Activated CD8-positive, alpha-beta memory T cell treated with anti-CD3 and anti-CD28 coated beads for 24 hours (primary cell): ENCODE measurements around the gene BCAR1.
"Not testable (repeated sequence)": the region's sequence is repeated elsewhere in the genome, so short reads cannot be mapped to it uniquely, and the experiment has no call there.

Experiments
- DNase-seq: peaks from one replicate; pipeline ENCODE4 v3.0.0-alpha.2; 2020

The BCAR1 gene, protein sequence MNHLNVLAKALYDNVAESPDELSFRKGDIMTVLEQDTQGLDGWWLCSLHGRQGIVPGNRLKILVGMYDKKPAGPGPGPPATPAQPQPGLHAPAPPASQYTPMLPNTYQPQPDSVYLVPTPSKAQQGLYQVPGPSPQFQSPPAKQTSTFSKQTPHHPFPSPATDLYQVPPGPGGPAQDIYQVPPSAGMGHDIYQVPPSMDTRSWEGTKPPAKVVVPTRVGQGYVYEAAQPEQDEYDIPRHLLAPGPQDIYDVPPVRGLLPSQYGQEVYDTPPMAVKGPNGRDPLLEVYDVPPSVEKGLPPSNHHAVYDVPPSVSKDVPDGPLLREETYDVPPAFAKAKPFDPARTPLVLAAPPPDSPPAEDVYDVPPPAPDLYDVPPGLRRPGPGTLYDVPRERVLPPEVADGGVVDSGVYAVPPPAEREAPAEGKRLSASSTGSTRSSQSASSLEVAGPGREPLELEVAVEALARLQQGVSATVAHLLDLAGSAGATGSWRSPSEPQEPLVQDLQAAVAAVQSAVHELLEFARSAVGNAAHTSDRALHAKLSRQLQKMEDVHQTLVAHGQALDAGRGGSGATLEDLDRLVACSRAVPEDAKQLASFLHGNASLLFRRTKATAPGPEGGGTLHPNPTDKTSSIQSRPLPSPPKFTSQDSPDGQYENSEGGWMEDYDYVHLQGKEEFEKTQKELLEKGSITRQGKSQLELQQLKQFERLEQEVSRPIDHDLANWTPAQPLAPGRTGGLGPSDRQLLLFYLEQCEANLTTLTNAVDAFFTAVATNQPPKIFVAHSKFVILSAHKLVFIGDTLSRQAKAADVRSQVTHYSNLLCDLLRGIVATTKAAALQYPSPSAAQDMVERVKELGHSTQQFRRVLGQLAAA

GRCh38 chr16:75251280-75252048 is at the start of gene BCAR1:
Gene BCAR1 (minus strand): TSS chr16:75251624. CDS start chr16:75251482, 142 bp downstream.
- DNase-seq = no peak

DNA sequence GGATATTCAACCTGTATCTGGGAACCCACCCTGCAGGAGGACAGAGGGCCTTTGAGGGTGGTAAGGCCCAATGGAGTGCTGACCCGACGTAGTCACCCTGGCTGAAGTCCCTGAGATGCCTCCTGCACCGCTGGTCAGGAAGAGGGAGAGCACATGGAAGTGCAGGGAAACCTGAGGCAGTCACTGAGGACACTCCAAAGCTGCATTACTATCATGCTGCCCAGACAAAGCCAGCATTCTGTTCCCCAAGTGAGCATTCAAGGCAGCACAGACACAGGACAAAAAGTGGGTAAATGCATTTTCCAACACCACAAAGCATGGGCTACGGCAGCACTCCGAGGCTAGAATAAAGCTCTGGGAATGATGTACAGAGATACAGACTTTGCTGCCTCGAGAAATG is 46.8 kb upstream of the BCAR1 start:
- DNase-seq = no peak

- DNase-seq = no peak
These were observed 45.2 kb upstream of the BCAR1 start for GRCh38 chr16:75296606-75297005.

- DNase-seq = no peak
These were observed 43.5 kb upstream of the BCAR1 start for GRCh38 chr16:75294773-75295459.

DNA sequence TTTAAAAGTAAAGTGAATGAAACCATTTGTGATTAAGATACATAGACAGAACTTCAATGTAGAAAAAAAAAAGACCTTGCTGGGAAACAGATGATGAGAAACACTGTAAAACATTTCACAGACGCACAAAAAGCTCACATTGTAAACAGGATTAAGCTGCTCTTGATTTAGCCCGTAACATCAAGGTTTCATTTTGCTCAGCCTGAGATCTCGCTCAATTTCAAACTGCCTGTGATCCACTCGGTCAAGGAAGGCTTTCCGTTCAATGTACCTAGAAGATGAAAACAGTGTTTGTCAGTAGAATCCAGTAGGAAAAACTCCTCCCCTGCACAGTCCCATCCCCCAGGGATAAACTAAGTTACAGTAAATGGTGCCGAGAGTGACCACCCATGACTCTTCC is 42.3 kb upstream of the BCAR1 start:
- no peak for DNase-seq

DNA sequence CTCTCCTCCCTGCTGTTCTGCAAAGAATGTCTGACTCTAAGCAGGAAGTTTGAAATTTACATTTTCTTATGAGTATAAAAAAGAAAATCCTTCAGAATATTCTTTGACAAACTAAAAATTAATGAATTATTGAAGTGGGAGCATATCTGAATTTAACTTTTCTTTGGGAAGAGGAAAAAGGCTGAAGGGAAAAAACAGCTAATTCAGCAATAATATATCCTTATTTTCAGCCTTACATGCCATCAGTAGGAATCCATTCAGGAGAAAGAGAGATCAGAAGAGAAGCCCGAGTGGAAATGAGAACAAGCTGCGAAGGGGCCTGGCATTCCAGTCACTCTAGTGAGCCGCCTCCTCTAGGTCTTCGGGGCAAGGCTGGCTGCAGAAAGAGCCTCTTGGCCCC is 41.7 kb upstream of the BCAR1 start:
- DNase-seq = no peak

DNA sequence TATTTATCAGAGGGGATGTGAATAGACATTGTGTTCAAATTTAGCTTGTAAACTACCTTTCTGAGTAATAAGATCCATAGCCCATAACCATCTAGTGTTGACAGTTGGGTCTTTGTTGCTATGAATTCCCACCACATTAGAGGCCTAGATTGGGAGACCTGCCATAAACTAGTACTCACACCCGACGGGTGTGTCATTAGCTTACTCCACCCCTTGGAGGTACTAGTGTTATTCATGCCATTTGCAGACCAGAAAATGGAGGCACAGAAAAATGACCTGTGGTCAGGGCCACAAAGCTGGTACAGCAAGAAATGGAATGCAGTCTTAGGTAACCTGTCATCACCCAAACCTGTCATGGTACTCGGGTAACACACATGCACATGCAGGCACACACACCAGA is 41.3 kb upstream of the BCAR1 start:
- no peak for DNase-seq

DNA sequence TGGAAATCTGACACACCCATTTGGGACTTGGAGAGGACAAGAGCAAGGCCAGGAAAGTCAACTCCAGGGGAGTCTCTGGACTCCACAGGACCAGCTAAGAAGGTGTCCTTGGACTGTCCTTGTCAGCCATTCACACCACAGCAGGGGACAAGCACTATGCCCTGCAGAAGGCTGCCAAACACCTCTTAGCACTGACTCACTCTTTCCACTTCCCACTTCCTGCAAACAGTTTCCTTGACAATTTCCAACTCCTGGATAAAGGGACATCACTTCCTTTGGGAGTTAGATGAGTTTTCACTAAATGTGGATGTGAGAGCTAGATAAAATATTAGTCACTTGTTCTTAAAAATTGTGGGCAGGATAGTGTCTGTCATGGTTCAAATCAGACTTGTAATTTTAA is 37.8 kb upstream of the BCAR1 start:
- DNase-seq = no peak

- DNase-seq = peak; percentile 71
These were observed 37.2 kb upstream of the BCAR1 start for GRCh38 chr16:75288596-75289120.

- no peak for DNase-seq
These were observed 36.8 kb upstream of the BCAR1 start for GRCh38 chr16:75288181-75288580.

- DNase-seq = no peak
These were observed 36.3 kb upstream of the BCAR1 start for GRCh38 chr16:75287708-75288107.

DNA sequence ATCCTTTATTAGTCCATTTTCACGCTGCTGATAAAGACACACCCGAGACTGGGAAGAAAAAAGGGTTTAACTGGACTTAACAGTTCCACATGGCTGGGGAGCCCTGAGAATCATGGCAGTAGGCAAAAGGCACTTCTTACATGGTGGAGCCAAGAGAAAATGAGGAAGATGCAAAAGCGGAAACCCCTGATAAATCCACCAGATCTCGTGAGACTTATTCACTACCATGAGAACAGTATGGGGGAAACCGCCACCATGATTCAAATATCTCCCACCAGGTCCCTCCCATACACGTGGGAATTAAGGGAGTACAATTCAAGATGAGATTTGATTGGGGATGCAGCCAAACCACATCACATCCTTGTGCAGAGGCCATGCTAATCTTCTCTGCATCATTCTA is 35.0 kb upstream of the BCAR1 start:
- DNase-seq = no peak

- DNase-seq = no peak
These were observed 31.2 kb upstream of the BCAR1 start for GRCh38 chr16:75282466-75283281.

- no peak for DNase-seq
These were observed 30.4 kb upstream of the BCAR1 start for GRCh38 chr16:75281826-75282225.

DNA sequence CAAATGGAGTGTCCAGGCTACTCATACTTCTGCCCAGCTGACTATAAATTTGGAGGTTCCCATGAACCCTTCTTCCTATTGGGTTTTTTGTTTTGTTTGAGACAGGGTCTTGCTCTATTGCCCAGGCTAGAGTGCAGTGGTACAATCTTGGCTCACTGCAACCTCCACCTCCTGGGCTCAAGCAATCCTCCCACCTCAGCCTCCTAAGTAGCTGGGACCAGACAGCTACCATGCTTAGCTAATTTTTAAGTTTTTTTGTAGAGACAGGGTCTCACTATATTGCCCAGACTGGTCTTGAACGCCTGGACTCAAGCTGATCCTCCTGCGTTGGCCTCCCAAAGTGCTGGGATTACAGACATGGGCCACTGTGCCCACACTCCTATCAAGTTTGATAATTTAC is 29.6 kb upstream of the BCAR1 start:
- not testable (repeated sequence) for DNase-seq

DNA sequence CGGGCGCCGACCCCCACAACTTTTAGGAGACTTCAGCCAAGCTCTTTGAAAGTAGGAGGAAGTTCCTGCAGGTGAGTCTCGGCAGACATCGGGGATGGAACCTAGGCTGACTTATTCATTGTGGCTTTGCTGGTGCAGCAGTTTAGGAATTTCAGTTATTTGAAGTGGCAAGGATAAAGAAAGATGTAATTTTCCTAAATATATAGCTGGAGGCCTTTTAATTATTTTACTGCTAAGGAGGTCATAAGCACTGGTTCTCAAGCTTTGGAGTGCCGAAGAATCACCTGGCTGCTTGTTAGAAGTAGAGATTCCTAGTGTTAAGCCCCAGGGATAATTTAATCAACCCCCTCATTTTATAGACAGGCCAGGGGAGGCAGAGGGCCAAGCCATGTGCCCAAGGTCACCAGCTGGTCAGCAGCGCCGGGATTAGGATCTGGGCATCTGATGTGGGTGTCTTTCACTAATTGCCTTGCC is 28.9 kb upstream of the BCAR1 start:
- no peak for DNase-seq

DNA sequence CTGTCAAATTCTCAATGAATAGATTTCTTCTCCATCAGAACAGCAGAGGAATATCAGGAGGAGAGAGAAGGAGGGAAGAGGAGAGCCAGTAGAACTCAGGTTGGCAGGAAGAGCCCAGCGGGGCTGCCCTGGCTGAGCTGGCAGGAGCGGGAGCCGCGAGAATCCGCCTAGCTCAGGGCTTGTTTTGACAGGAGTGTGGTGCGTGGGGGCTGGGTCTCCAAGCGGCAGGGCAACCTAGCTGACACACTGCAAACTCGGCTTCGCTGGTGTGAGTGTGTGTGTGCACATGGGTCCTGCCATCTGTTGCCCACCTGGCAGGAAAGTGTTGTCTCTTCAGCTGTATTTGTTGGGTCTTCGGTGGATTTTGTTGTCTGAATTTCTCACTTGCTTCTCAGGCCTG is 27.9 kb upstream of the BCAR1 start:
- DNase-seq = no peak

DNA sequence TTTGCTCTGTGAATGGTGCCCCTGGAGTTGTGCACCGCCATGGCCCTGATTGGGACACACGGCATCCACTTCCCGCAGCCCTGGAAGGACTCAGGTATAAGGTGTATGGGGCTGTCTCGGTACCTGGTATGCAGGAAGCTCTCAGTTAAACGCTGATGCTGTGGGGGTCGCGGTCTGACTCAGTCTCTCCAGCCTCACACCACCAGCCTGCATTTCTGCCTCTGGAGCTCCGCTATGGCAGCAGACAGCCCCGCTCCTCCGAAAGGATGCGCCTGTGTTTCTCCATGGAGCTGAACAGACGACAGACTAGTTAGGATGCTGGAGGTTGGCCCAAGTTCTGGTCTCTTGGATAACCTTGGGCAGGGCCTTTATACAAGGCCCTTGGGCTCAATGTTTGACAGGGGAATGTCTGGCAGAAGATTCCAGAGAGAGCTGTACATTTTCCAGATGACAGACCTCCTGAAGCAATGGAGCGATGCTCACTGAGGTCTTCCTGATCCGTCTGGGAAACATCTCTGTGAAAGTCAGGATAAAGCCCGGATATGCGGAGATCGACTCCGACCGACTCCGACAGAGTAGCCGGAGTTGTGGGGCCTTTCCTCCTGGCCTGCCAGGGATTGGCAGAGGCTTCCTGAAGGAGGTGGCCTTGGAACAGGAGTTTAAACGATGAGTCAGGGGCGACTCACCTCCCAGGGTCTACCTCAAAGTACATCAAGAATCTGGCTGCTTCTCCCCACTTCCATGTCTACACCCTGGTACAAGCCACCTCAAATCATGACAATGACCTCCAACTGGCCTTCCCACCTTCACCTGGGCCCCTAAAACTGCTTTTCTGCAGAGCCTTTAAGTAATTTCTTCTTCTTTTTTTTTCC is 21.9 kb upstream of the BCAR1 start:
- DNase-seq = no peak

GRCh38 chr16:75272629-75273028 is 21.2 kb upstream of the BCAR1 start:
- DNase-seq = not testable (repeated sequence)

GRCh38 chr16:75272097-75272551 is 20.7 kb upstream of the BCAR1 start:
- DNase-seq = no peak
